ENCODE data around the gene FBRSL1. TPM values are rescaled to one million over a fixed set of nuclear protein-coding genes. Genes with fewer than 3 reads are reported as not detected.

The FBRSL1 gene
- total and polyA plus RNA-seq, 2 experiments from 2014 or later, result 0.63 to 4.6 TPM

- no peak for TF ChIP-seq EZH2 (IDR thresholded peaks at IDR 0.05; ENCODE audit: insufficient read depth, poor library complexity, severe bottlenecking)
- TF ChIP-seq EZH2phosphoT487 (IDR thresholded peaks at IDR 0.05; ENCODE audit: insufficient read depth, low read depth), result no peak
- Histone ChIP-seq H3K27ac (no peak overlapping the region), H2AFZ (no peak overlapping the region), H3K36me3 (ENCODE audit: low read depth) (no peaks in the 10 kb centered on the region), H3K9me2 (ENCODE audit: insufficient read depth) (no peaks in the 10 kb centered on the region), H3F3A (ENCODE audit: insufficient read depth) (no peaks in the 10 kb centered on the region), H3K9ac (no peak overlapping the region), H4K20me1 (ENCODE audit: insufficient read depth) (no peaks in the 10 kb centered on the region), H3K4me3 (no peak overlapping the region), H3K4me2 (ENCODE audit: unreplicated experiment) (no peak overlapping the region), H3K27me3 (replicated peaks; ENCODE audit: insufficient read depth) (no peaks in the 10 kb centered on the region), H3K4me1 (ENCODE audit: insufficient read depth) (peaks cover 5% of the 10 kb centered on the region; the same call in 1 of the 2 replicates), H3K9me3 (ENCODE audit: low read depth) (no peaks in the 10 kb centered on the region), H3K79me2 (ENCODE audit: insufficient read depth) (peaks cover 22% of the 10 kb centered on the region)
- in situ Hi-C loops (cut with MboI), result no loop called here
- DNase-seq, result no peak
- 95% methylated on average over 24 to 33 of the region's 33 CpGs for WGBS, 2 experiments (ENCODE audit: low coverage in 1 of 2, low lambda C conversion rate in 2 of 2, missing lambda C conversion rate in 2 of 2)
Measured at GRCh38 chr12:132510111-132510724, 20.3 kb downstream of the FBRSL1 start.

- no peak for DNase-seq
- Histone ChIP-seq H3K4me1 (ENCODE audit: insufficient read depth) (peaks cover 5% of the 10 kb centered on the region; the same call in 1 of the 2 replicates), H3K27ac (no peak overlapping the region), H3K79me2 (ENCODE audit: insufficient read depth) (peaks cover 15% of the 10 kb centered on the region), H3K9me3 (ENCODE audit: low read depth) (no peaks in the 10 kb centered on the region), H3K4me3 (no peak overlapping the region), H3K4me2 (ENCODE audit: unreplicated experiment) (no peak overlapping the region), H3K9ac (no peak overlapping the region), H4K20me1 (ENCODE audit: insufficient read depth) (no peaks in the 10 kb centered on the region), H2AFZ (no peak overlapping the region), H3K36me3 (ENCODE audit: low read depth) (no peaks in the 10 kb centered on the region), H3K9me2 (ENCODE audit: insufficient read depth) (no peaks in the 10 kb centered on the region), H3K27me3 (replicated peaks; ENCODE audit: insufficient read depth) (no peaks in the 10 kb centered on the region), H3F3A (ENCODE audit: insufficient read depth) (no peaks in the 10 kb centered on the region)
- in situ Hi-C loops (cut with MboI), result no loop called here
- TF ChIP-seq EZH2phosphoT487 (IDR thresholded peaks at IDR 0.05; ENCODE audit: insufficient read depth, low read depth), result no peak
- no peak for TF ChIP-seq EZH2 (IDR thresholded peaks at IDR 0.05; ENCODE audit: insufficient read depth, poor library complexity, severe bottlenecking)
- 91 to 98% methylated on average over 11 to 25 of the region's 25 CpGs for WGBS, 2 experiments (ENCODE audit: low coverage in 1 of 2, low lambda C conversion rate in 2 of 2, missing lambda C conversion rate in 2 of 2)
Measured at GRCh38 chr12:132510746-132511477, 21.0 kb downstream of the FBRSL1 start.

GRCh38 chr12:132511516-132512196 lies 21.7 kb downstream of the FBRSL1 start:
- no peaks in the 10 kb centered on the region for H3F3A ChIP-seq (ENCODE audit: insufficient read depth)
- no peaks in the 10 kb centered on the region for H4K20me1 ChIP-seq (ENCODE audit: insufficient read depth)
- H3K9me3 ChIP-seq (ENCODE audit: low read depth), result no peaks in the 10 kb centered on the region
- H3K27ac ChIP-seq, result no peak overlapping the region
- no peak overlapping the region for H3K9ac ChIP-seq
- peaks cover 1% of the 10 kb centered on the region; the same call in 1 of the 2 replicates for H3K4me1 ChIP-seq (ENCODE audit: insufficient read depth)
- in situ Hi-C loops (cut with MboI), result no loop called here
- no peak overlapping the region for H3K4me3 ChIP-seq
- peaks cover 8% of the 10 kb centered on the region; the same call in 1 of the 2 replicates for H3K79me2 ChIP-seq (ENCODE audit: insufficient read depth)
- no peak for TF ChIP-seq EZH2phosphoT487 (IDR thresholded peaks at IDR 0.05; ENCODE audit: insufficient read depth, low read depth)
- no peak for TF ChIP-seq EZH2 (IDR thresholded peaks at IDR 0.05; ENCODE audit: insufficient read depth, poor library complexity, severe bottlenecking)
- DNase-seq, result no peak
- H3K27me3 ChIP-seq (replicated peaks; ENCODE audit: insufficient read depth), result no peaks in the 10 kb centered on the region
- H3K9me2 ChIP-seq (ENCODE audit: insufficient read depth), result no peaks in the 10 kb centered on the region
- H3K36me3 ChIP-seq (ENCODE audit: low read depth), result no peaks in the 10 kb centered on the region
- WGBS, 2 experiments (ENCODE audit: low coverage in 1 of 2, low lambda C conversion rate in 2 of 2, missing lambda C conversion rate in 2 of 2), result 82 to 86% methylated on average over 13 to 19 of the region's 19 CpGs
- H2AFZ ChIP-seq, result no peak overlapping the region
- H3K4me2 ChIP-seq (ENCODE audit: unreplicated experiment), result no peak overlapping the region

GRCh38 chr12:132512197-132513069 lies 22.5 kb downstream of the FBRSL1 start:
- TF ChIP-seq EZH2 (IDR thresholded peaks at IDR 0.05; ENCODE audit: insufficient read depth, poor library complexity, severe bottlenecking), result no peak
- TF ChIP-seq EZH2phosphoT487 (IDR thresholded peaks at IDR 0.05; ENCODE audit: insufficient read depth, low read depth), result no peak
- 77 to 82% methylated on average over 27 to 28 of the region's 28 CpGs for WGBS, 2 experiments (ENCODE audit: low coverage in 1 of 2, low lambda C conversion rate in 2 of 2, missing lambda C conversion rate in 2 of 2)
- Histone ChIP-seq H3K4me1 (ENCODE audit: insufficient read depth) (no peaks in the 10 kb centered on the region), H3K79me2 (ENCODE audit: insufficient read depth) (0 out of 2 replicates have a peak, but pooled peaks cover 3% of the 10 kb centered on the region), H3K9me2 (ENCODE audit: insufficient read depth) (no peaks in the 10 kb centered on the region), H4K20me1 (ENCODE audit: insufficient read depth) (no peaks in the 10 kb centered on the region), H3K27me3 (replicated peaks; ENCODE audit: insufficient read depth) (no peaks in the 10 kb centered on the region), H3K9me3 (ENCODE audit: low read depth) (no peaks in the 10 kb centered on the region), H3K4me2 (ENCODE audit: unreplicated experiment) (no peak overlapping the region), H3K9ac (no peak overlapping the region), H3K4me3 (no peak overlapping the region), H2AFZ (no peak overlapping the region), H3F3A (ENCODE audit: insufficient read depth) (no peaks in the 10 kb centered on the region), H3K36me3 (ENCODE audit: low read depth) (no peaks in the 10 kb centered on the region), H3K27ac (no peak overlapping the region)
- DNase-seq, result no peak
- in situ Hi-C loops (cut with MboI), result no loop called here

Measured in GM23248 (cell line).